ENCODE results near the gene HIF3A. TPM values are rescaled to one million over a fixed set of nuclear protein-coding genes. Genes with fewer than 3 reads are reported as not detected.

Gene HIF3A
- total RNA-seq, 3 donors from 2014 or later = 4.9 to 96.1 (median 19.0) TPM

GRCh38 chr19:46341937-46342336 is 45.1 kb downstream of the HIF3A start:
- no peak for DNase-seq
- intact Hi-C loops (cut with DNase I, micrococcal nuclease) = no loop called here
- Histone ChIP-seq H3K9me3 (no peaks in the 10 kb centered on the region), H3K36me3 (ENCODE audit: low read depth) (no peaks in the 10 kb centered on the region), H3K4me1 (ENCODE audit: low read depth) (no peaks in the 10 kb centered on the region), H3K4me3 (no peak overlapping the region)
- no peak for ATAC-seq
- no peak for TF ChIP-seq CTCF (IDR thresholded peaks at IDR 0.05)

DNA sequence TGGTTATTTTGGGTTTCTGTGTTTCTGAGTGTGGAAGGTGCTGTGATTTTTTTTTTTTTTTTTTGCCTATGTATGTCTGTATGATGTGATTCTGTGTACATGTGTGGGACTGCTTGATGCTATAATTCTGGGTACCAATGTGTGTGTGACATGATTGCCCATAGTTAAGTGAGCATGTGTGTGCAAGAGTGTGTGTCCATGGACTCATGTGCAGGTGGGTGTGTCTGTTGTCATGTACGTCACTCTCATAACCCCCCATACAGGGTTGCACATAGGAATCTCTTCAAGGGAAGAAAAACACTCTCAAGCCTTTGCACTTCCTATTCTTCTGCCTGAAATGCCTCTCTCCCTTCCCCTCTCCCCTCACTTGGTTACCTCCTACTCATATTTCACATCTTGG is 47.5 kb downstream of the HIF3A start:
- ATAC-seq = no peak
- TF ChIP-seq CTCF (IDR thresholded peaks at IDR 0.05) = no peak

DNA sequence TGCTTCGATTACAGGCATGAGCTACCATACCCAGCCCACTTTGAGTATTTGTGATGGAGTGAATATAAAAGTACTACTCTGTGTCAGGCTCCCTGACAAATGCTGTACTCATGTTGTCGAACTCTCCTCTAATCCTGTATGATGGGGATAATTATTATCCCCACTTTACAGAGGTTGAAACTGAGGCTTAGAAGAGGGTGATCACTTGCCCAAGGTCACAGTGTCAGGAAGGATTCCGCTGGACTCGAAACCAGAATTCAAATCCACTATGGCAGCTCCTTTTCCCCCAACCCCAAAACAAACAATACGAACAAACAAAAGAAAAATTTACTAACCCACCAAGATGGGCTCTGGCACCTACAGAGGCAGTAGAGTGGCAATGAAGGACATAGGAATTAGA is 48.3 kb downstream of the HIF3A start:
- Histone ChIP-seq H3K36me3 (ENCODE audit: low read depth) (no peaks in the 10 kb centered on the region), H3K4me1 (ENCODE audit: low read depth) (peaks cover 24% of the 10 kb centered on the region), H3K4me3 (no peak overlapping the region), H3K9me3 (no peaks in the 10 kb centered on the region)
- intact Hi-C loops (cut with DNase I, micrococcal nuclease) = no loop called here
- no peak for DNase-seq
- no peak for ATAC-seq
- TF ChIP-seq CTCF (IDR thresholded peaks at IDR 0.05) = no peak

More for the DNA sequence above, 47.5 kb downstream of the HIF3A start:
- H3K4me1 ChIP-seq (ENCODE audit: low read depth) = peaks cover 17% of the 10 kb centered on the region
- H3K36me3 ChIP-seq (ENCODE audit: low read depth) = no peaks in the 10 kb centered on the region
- intact Hi-C loops (cut with DNase I, micrococcal nuclease) = no loop called here
- H3K9me3 ChIP-seq = no peaks in the 10 kb centered on the region
- no peak overlapping the region for H3K4me3 ChIP-seq
- no peak for DNase-seq

- peak; percentile 63 for TF ChIP-seq CTCF (IDR thresholded peaks at IDR 0.05)
- peak; percentile 91 for ATAC-seq
- Histone ChIP-seq H3K4me3 (peak within 1 kb of the TSS; percentile 82), H3K9me3 (no peaks in the 10 kb centered on the region), H3K36me3 (ENCODE audit: low read depth) (no peaks in the 10 kb centered on the region), H3K4me1 (ENCODE audit: low read depth) (peaks cover 42% of the 10 kb centered on the region)
- peak; percentile 91 to 95 (median 95) for DNase-seq
- intact Hi-C loops (cut with DNase I, micrococcal nuclease) = no loop called here
These were observed 50.2 kb downstream of the HIF3A start, which contains the start of gene PPP5C for GRCh38 chr19:46346821-46347571. PPP5C (plus strand) TSS chr19:46347087; CDS start chr19:46347097, 10 bp downstream.

- DNase-seq (no peak), ATAC-seq (no peak)
- no peaks in the 10 kb centered on the region for H3K9me3 ChIP-seq
- no peak for TF ChIP-seq CTCF (IDR thresholded peaks at IDR 0.05)
- no peaks in the 10 kb centered on the region for H3K36me3 ChIP-seq (ENCODE audit: low read depth)
- intact Hi-C loops (cut with DNase I, micrococcal nuclease) = no loop called here
- peaks cover 42% of the 10 kb centered on the region for H3K4me1 ChIP-seq (ENCODE audit: low read depth)
- no peak overlapping the region for H3K4me3 ChIP-seq
These were observed 50.7 kb downstream of the HIF3A start for GRCh38 chr19:46347572-46347883.

Measured in mucosa of descending colon (tissue), 3 donors.